GM19324 (cell line): ENCODE data around the gene SUFU.

Experiments
- ATAC-seq: cut with Tn5 transposase; IDR thresholded peaks from one replicate; pipeline ENCODE4 v1.9.1; 2021; ENCODE audit warnings: mild to moderate bottlenecking, moderate library complexity; ENCODE audit not compliant: unreplicated experiment, low FRiP score

The SUFU gene

DNA sequence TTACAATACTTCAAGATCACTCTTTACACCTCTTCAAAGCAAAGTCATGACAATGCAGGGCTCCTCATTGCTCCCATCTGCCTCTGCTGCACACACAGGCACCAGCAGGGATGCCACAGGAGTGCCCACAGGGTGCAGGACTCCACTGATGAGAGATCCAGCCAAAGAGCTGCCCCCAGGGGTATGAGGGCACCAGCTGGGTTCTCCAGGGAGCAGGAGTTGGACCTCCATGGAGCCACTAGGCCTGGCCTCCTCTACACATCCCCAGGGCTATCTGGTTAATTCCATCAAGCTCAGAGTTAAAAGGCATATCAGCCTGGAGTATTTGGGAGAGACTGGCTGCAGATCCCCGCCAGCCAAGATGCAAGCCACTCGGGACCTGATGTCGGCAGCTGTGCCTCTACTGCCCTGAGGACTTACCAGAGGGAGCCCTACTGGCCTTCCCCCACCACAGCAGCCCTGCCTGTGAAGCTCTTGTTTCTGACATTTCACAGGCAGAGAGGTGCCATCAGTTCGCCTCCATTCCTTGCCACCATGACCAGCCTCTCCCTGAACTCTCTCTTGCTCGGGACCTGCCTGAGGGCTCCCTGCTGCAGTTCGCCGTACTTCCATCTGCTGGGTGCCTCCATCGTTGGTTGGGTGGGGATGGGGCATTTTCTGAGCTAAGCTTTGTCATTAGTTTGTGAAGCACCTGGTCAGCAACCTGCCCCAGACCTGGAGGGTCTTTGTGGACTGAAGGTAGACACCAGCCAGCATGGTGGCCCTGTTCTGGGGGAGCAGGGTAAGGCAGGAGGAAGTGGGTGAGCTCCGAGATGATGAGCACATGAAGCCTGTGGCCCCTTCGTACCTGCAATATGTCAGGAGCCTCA lies 128.0 kb downstream of the SUFU start:
- no peak for ATAC-seq

DNA sequence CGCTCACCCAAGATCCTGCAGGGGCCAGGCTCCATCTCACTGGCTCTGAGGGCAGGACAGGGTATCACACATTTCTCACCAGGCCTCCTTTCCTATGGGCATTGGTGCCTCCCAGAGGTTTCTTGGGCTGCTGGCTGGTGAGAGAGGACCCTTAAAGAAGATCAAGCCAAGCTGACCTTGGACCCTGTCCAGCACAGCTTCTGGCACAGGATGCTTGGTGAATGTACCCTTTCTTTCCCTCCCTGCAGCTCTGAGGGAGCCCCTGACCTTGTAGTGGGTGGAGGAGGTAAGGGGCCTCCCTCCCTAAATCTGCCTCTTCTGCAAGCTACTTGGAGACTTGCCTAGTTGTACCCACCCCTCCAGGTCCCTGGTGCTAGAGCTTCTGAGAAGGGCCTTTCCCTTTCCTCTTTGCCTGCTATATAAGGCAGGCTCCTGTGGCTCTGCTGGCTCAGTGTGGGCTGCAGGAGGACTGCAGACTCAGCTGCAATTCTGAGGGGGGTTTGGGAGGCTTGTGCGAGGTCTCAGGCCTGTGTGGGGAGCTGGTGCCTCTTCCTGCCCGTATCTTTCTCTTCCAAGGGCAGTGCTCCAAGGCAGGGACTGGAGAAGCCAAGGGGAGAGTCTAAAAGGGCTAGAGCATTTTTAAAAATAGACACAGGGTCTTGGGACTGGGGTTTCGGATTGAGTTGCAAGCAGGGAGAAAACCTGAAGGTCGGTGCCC lies 128.8 kb downstream of the SUFU start:
- ATAC-seq = no peak

DNA sequence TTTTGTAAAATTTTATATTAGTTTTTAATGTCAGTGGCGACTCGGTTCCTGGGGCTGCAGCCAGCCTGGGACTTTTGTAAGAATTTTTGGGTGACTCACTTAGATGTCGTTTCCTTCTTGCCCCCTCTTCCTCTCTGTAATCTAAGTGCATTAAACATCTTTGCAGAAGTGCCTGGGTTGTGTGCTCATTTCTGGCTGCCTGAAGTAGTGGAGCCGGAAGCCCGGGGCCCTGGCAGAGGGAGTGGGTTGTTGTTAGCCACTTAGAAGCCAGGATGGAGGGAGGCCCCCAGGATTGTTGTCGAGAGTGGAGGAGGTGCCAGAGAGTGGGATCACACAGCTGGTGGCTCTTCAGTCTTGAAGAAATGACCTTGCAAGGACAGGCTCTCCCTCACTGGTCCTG lies 129.5 kb downstream of the SUFU start:
- ATAC-seq = no peak

DNA sequence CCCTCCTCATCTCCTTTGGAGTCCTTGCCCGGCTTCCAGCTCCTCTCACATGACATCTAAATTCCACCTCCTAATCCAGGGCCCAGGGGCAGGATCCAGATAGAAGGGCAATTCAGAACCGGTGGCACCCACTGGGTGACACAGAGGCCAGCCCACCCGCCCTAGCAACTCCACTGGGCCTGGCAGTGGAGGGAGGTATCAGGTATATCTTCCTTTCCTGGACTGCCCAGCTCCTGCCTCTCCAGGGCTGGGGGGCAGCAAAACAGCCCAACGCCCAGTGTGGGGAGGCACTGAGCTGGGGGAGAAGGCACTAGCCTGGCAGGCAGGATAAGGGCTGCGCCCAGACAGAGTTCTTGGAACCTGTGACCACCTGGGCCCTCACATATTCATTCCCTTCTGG lies 130.1 kb downstream of the SUFU start:
- ATAC-seq = no peak

DNA sequence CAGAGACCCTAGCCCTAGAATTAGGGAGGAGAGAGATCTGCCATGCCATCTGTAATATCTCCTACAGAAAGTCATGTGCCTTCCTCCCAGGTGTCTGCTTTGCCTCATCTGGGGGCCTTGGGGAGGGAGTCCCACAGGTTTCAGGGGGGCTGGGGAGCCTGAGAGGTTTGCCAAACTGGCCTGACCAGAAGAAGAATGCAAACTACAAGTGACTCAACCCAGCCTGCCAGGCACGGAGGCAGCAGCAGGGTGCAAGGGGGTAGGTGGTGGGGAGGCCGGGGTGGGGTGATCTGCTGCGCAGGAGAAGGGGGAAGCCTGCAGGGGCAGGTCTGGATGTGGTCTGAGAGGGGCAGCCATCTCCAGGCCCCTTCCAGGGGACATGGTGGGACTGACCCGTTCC lies 130.9 kb downstream of the SUFU start:
- no peak for ATAC-seq

DNA sequence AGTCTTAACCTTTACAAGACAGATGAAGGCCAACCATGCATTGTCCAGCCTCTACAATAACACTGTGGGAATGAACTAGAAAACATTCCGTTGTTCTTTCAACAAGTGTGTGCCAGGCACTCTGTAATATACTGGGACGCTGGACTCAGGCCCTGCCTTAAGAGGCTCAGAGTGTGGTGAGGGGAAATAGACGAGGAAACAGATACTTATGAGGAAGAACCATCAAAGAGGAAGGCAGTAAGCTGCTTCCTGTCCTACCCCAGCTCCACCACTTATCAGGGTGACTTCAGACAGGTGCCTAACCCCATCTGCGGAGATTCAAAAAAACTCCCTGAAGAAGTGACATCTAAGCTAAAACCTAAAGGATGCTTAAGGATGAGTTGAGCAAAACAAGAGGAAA lies 131.6 kb downstream of the SUFU start:
- no peak for ATAC-seq

DNA sequence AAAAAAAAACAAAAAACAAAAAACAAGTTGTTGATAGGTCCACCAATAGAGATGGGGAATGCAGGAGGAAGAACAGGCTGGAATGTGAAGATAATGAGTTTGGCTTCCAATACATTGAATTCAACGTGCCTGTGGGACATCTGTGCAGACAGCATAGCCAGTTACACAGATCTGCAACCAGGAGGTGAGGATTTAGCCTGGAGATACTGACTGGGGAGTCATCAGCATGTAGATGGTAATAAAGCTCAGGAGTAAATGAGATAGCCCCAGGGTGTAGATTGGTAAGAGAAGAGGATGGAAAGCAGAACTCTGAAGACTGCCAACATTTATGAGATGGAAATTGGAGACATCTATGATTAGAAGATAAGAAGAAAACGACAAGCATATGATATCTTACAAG lies 135.8 kb downstream of the SUFU start:
- ATAC-seq = no peak

DNA sequence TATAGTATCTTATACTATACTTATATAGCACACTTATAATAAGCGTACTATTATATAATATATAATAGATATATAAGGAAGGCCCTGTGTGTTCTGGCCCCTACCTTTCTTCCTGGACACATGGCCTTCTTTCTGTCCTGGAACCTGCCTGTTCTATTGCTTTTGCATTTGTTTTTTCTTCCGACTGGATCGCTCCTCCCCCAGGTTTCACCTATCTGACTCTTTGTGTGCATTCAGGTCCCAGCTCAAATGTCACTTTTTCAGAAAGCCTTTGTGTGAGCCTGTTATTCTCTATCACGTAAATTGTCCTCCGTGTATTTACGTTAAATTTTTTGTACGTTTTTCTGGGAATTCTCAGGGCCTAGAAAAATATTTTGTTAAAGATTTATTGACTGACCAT lies 137.6 kb downstream of the SUFU start:
- no peak for ATAC-seq

DNA sequence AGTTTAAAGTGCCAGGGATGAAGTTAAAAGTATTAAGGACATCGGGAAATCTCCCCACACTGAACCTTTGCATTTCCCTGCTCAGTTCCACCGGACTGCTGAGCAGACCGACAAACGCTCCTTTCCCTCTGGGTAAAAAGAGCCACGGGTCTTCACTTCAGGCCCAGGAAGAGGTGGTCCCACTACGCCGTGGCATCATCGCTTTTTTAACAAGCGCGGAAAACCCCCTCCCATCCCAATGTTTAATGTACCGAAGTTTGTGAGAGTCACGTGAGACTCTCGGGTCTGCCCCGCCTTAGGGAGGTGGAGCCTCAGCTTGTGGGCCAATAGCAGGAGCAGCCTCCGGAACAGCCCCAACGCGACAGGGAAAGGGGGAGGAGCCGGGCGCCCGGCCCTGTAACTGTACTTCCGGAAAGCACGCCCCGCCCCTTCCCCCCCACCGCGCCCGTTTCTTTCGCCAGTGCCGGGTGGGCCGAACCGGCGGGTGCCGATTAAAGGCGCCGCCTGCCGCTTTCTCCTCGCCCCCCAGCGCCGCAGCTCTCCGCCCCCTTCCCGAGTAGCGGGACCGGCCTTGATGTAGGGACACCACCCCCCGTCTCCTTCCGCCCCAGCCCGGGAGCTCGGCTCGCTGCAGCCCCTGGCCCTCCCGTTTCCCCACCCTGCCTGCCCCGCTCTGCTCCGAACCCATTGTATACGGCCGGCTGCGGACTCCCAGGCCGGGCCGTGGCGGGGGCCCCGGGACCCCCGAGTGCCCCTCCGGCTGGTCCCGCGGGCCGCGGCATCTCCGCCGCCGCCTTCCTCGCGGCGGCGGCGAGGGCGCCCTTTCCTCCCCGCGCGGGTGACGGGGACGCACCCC lies 138.3 kb downstream of the SUFU start:
- peak; percentile 57 for ATAC-seq

DNA sequence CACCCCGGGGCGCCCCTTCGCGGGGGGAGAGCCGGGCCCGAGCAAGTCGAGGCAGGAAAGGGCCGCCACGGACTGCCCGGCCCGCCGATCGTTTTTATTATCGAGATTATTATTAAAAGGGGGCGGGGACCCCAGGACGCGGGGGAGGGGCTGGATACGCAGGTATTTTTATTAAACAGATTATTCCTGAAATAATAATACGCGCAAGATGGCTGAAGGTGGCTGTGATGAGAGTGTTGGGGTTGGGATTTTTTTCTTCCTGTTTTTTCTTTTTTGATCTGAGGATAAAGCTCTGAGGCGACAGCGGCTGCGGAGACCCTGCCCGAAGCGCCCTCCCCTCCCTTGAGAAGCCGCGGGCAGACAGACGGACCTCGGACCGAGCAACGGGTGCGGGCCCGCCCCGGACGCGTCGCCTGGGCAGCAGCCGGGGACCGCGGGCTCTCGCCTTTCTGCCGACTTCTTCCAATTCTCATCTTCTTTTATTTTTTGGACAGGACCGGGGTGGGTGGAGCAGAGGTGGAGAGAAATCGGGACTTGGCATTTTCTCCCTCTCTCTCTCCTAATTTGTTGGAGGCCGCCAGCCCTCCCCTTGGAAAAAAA lies 139.1 kb downstream of the SUFU start:
- no peak for ATAC-seq

DNA sequence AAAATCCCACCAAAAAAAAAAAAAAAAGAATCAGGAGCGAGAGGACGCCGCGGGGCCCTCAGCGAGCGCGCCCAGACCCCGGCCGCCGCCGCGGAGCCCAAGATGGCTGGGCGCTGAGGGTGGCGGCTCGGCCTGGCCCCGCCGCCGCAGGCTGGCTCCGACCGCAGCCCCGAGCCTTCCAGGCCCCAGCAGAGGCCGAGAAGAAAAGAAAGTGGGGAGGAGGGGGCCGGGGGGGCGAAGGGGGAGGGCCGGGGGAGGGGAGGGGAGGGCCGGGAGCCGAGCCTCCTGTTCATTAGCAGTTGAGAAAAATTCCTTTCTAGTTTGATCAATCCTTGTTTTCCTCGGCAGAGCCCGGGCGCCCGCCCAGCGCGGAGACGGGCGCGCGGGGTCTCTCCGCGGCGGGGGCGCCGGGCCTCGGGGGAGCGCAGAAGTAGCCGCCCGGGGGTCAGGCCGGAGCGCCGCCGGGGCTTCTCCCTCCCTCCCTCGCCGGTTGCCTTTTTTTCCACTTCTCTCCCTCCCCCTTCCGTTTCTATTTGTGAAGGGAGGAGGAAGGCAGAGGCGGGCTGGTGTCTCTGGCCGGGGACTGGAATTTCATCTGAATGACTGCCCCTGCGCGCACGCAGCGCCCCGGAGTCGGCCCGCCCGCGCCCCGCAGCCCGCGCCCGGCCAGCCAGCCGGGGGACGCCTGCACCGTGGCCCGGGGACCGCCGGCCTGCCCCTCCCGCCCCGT lies 139.7 kb downstream of the SUFU start:
- ATAC-seq = no peak

DNA sequence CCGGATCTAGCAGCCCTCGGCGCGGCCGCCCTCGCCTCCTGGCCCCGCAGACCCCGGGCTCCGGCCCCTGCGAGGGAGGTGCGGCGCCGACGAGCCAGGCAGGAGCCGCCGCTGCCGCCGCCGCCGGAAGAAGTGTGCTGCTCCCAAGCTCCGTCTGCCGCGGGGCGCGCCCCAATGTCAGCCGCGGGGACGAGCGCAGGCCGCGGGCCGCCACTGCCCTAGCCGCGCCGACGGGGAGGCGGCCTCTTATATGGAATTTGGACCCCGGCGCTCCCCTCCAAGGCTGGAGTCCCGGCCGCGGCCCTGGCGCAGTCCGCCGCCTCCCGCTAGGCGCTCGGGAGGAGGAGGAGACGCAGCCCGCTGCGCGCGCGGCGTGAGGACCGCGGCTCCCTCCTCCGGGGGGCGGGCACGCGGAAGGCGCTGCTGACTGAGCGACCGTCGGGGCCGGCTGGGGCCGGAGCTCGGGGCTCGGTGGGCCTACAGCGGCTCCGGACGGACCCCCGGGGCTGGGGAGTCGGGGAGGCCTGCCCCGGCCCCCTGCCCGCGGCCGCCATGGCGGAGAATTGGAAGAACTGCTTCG lies 140.4 kb downstream of the SUFU start, which contains the start of gene TRIM8:
Gene TRIM8, plus strand, starts transcription at position 414 of the 580 bp plus-strand sequence. Its CDS starts 139 bp downstream, at position 553.
- ATAC-seq = no peak

DNA sequence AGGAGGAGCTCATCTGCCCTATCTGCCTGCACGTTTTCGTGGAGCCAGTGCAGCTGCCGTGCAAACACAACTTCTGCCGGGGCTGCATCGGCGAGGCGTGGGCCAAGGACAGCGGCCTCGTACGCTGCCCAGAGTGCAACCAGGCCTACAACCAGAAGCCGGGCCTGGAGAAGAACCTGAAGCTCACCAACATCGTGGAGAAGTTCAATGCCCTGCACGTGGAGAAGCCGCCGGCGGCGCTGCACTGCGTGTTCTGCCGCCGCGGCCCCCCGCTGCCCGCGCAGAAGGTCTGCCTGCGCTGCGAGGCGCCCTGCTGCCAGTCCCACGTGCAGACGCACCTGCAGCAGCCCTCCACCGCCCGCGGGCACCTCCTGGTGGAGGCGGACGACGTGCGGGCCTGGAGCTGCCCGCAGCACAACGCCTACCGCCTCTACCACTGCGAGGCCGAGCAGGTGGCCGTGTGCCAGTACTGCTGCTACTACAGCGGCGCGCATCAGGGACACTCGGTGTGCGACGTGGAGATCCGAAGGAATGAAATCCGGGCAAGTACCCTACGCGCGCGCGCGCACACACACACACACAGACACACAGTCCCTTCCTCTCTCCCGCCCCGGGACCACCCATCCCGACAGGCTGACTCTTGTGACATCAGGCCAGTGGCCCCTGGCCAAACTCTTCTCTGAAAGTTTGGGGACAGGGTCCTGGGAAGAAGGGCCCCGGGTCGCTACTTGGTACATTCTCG lies 141.0 kb downstream of the SUFU start:
- ATAC-seq = no peak

DNA sequence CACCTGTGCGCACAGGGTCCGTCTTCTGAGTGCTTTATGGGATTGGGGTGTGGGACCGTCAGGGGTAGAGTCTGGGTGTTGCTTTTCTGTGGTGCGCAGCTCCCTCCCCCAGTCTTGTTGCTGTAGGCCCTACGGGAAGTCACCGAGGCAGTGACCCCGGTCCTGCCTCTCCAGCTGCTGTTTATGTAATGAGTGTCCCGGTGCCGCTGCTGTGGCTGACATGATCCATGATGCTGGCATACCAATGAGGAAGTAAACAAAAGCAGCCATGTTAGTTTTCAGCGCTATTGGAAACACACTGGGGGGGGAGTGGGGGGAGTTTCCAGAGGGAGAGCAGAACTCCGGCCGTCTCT lies 141.6 kb downstream of the SUFU start:
- ATAC-seq = no peak

DNA sequence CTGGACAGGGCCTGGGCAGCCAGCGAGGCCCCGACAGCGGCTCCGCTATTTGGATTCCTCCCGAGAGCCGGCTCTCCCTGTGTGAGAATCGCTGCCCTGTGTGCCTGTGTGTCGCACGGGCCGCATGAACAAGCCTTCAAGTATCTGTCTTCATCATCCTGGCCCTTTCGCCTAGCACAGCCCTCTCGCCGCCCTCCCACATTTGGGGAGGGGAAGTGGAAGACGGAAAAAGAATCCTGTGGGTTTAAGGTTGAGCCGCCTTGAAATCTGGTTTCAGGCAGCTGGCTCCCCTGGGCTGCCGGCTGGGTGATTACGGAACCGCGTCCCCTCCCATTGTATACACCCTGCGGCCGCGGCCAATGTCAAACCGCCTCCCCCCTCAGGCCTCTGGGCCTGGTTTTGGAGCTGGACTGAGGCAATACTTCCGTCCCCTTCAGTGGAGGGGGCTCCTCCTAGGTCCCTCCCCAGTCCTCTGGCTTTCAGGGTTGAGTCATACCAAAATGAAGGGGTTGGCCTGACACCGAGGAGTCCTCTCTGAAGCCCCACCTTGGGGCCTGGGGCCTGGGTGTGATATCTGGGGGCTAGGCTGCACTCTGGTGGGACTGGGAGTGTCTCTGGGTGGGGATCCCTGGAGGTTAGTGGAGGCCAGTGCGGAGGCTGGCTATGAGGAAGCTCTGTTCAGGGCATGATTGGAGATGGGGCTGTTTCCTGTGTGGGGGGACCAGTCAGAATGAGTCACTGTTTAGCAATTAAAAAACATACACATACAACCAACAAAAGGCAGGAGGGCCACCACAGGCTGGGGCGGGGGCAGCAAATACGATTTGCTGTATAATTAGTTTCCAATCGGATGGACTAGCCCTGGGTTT lies 142.2 kb downstream of the SUFU start:
- no peak for ATAC-seq

DNA sequence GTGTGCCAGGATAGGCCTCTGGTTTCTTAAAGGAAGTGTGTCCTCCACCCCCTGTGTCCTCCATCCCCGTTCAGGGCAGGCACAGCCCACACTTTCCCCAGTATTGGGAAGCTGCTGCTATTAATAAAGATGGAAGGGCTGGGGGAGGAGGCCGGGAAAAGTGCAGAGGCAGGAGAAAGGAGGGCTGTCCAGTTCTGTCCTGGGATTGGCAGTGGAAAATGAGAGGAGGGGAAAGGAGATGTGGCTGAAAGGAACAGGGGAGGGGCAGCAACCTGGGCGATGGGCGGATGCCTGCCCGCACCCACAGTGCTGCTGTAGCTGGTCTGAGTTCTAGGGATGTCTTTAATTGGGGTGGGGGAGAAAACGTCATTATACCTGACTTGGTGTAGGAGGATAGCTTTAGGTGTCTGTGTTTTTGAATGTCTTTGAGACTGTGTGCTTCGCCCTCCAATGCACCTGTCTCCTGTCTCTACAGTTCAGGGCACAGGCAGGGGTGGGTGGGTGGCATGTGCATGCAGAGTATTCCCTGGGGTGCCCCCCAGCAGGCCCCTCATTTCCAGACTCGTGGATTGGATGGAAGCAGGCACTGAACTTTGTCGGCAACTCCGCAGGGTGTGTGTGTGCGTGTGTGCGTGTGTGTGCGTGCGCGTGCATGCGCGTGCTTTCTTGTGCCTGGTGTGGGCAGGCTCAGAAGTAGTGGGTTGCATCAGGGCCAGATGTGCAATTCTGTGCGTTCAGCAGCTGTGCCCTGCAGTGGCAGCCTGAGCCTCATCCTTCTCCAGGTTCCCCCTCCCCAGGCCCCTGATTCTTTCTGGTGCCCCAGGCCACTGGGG lies 143.1 kb downstream of the SUFU start:
- no peak for ATAC-seq
